ENCODE data around the gene CLCN3. TPM values are rescaled to one million over a fixed set of nuclear protein-coding genes. Genes with fewer than 3 reads are reported as not detected.

Gene CLCN3
- total and polyA plus RNA-seq, 2 of the 4 experiments (the other 2 are of a cell fraction): 13.0 to 22.8 TPM

DNA sequence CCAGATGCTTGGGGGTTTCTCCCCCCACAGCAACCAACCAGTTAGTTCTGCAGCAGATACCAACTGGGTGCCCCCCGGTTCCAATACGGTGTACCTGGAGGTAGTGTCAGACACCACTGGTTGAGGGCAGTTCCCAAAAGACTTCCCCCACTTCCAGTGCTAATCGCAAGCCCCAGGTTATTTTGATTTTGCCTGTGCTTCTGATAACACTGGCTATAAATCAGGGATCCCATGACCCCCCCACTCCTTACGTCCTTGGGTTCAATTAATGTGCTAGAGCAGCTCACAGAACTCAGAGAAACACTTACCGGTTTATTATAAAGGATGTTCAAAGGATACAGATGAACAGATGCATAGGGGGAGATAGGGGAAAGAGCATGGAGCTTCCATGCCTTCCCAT lies 5.5 kb downstream of the CLCN3 start:
- Histone ChIP-seq H3K4me3 (ENCODE audit: insufficient read depth, low read depth, low read length) (no peak overlapping the region), H3K27ac (ENCODE audit: insufficient read depth, low read length) (no peak overlapping the region), H2AK5ac (ENCODE audit: low read depth, low read length) (no peak overlapping the region), H3K4ac (ENCODE audit: low read depth, low read length) (no peak overlapping the region), H3K14ac (replicated peaks; ENCODE audit: low read depth, low read length) (no peak overlapping the region), H4K8ac (ENCODE audit: low read depth in 2 of 2, low read length in 2 of 2) (no peak overlapping the region), H3K9me1 (ENCODE audit: insufficient read depth, low read length) (no peaks in the 10 kb centered on the region), H3K23ac (ENCODE audit: low read depth, low read length) (no peak overlapping the region), H2BK120ac (ENCODE audit: low read depth, low read length) (no peak overlapping the region), H4K91ac (ENCODE audit: insufficient read depth, low read depth, low read length) (no peak overlapping the region), H2AFZ (replicated peaks; ENCODE audit: low read length, poor library complexity) (no peak overlapping the region), H2BK15ac (ENCODE audit: low read depth, low read length) (no peak overlapping the region), H2BK5ac (ENCODE audit: low read depth, low read length, poor library complexity, severe bottlenecking) (no peak overlapping the region), H4K20me1 (ENCODE audit: insufficient read depth, low read length) (peaks cover 34% of the 10 kb centered on the region; the same call in 1 of the 2 replicates), H3K4me1 (ENCODE audit: control insufficient read depth, insufficient read depth, low read length) (no peaks in the 10 kb centered on the region), H3K4me2 (ENCODE audit: low read depth, low read length) (no peak overlapping the region), H3K56ac (ENCODE audit: extremely low read depth, insufficient read depth, low read length) (no peak overlapping the region), H3K36me3 (ENCODE audit: control insufficient read depth, insufficient read depth, low read length) (no peaks in the 10 kb centered on the region), H4K5ac (ENCODE audit: low read depth, low read length) (no peak overlapping the region), H3K9me3 (ENCODE audit: control insufficient read depth, insufficient read depth, low read length) (no peaks in the 10 kb centered on the region), H2AK9ac (replicated peaks; ENCODE audit: low read depth, low read length, poor library complexity) (no peak overlapping the region), H3K27me3 (ENCODE audit: control insufficient read depth, insufficient read depth, low read length) (no peaks in the 10 kb centered on the region), H3K9ac (ENCODE audit: low read depth, low read length) (no peak overlapping the region), H3K79me1 (ENCODE audit: low read depth in 1 of 2, low read length in 2 of 2) (peaks cover 11 to 14% of the 10 kb centered on the region in 2 experiments), H3K18ac (ENCODE audit: low read depth, low read length) (no peak overlapping the region), H2BK20ac (ENCODE audit: low read depth, low read length) (no peak overlapping the region)
- in situ Hi-C loops (cut with MboI; ENCODE audit: low sequenced_read_pairs) (no loop called here), intact Hi-C loops (cut with micrococcal nuclease) (no loop called here), dilution Hi-C loops (cut with HindIII; ENCODE audit: low sequenced_read_pairs, unreplicated experiment) (no loop called here)
- BruUV-seq (replicated peaks): no TSS peak
- DNase-seq (no peak), ATAC-seq (ENCODE audit: low read depth) (no peak)
- WGBS, 2 experiments (ENCODE audit: extremely low coverage in 2 of 2, insufficient read length in 1 of 2): 80% methylated on average over 1 of the region's 5 CpGs; no CpG with 5 or more reads in 1 of the 2 experiments
- TF ChIP-seq BHLHE40 (IDR thresholded peaks at IDR 0.05; ENCODE audit: low read depth, low read length) (no peak), MAFK (IDR thresholded peaks at IDR 0.05; ENCODE audit: low read depth, low read length) (no peak), CTCF (conservative IDR thresholded peaks at IDR 0.05; ENCODE audit: low read depth, low read length) (no peak), CEBPB (IDR thresholded peaks at IDR 0.05; ENCODE audit: low read depth, low read length) (no peak)
- POLR2A ChIA-PET (ENCODE audit: unreplicated experiment): no interaction called here
- CTCF ChIA-PET: no interaction called here
